Amygdala (tissue), 56 donors: ENCODE data around the gene HOOK2.

ENCODE experiments used
- DNase-seq, 56 donors: peaks; one replicate each; lab custom pipeline; 2025; lab: John Stamatoyannopoulos, UW

The HOOK2 gene

GRCh38 chr19:12794971-12795381 lies 19.6 kb upstream of the HOOK2 start:
- no peak for DNase-seq

GRCh38 chr19:12794196-12794941 lies 19.0 kb upstream of the HOOK2 start:
- no peak for DNase-seq

GRCh38 chr19:12793290-12794195 lies 18.2 kb upstream of the HOOK2 start:
- peak in 55 of 56 donors; percentile 60 to 97 (median 87) for DNase-seq

GRCh38 chr19:12792853-12793289 lies 17.5 kb upstream of the HOOK2 start:
- DNase-seq, result peak in 4 of 56 donors; percentile 38 to 65 (median 56)

GRCh38 chr19:12792051-12792852 lies 16.9 kb upstream of the HOOK2 start:
- peak in 47 of 56 donors; percentile 8 to 75 (median 52) for DNase-seq

- DNase-seq, result peak; percentile 57 to 99 (median 96)
These were observed 16.1 kb upstream of the HOOK2 start, which contains the start of gene JUNB for GRCh38 chr19:12791345-12792050. Gene JUNB (plus strand): TSS chr19:12791486. CDS start chr19:12791772, 286 bp downstream.

GRCh38 chr19:12790628-12791344 lies 15.4 kb upstream of the HOOK2 start:
- DNase-seq, result peak in 8 of 56 donors; percentile 8 to 70 (median 39)

GRCh38 chr19:12789904-12790619 lies 14.7 kb upstream of the HOOK2 start:
- peak; percentile 41 to 96 (median 89) for DNase-seq

- DNase-seq, result peak in 2 of 56 donors; percentile 40 to 67
These were observed 13.9 kb upstream of the HOOK2 start for GRCh38 chr19:12789098-12789903.

- peak in 49 of 56 donors; percentile 12 to 80 (median 52) for DNase-seq
These were observed 13.3 kb upstream of the HOOK2 start for GRCh38 chr19:12788682-12789097.

- no peak for DNase-seq
These were observed 12.8 kb upstream of the HOOK2 start for GRCh38 chr19:12788042-12788681.

- DNase-seq, result no peak
These were observed 12.1 kb upstream of the HOOK2 start for GRCh38 chr19:12787458-12787857.

GRCh38 chr19:12786952-12787351 lies 11.6 kb upstream of the HOOK2 start:
- DNase-seq, result no peak

GRCh38 chr19:12786141-12786870 lies 11.0 kb upstream of the HOOK2 start:
- peak in 47 of 56 donors; percentile 25 to 83 (median 59) for DNase-seq

- DNase-seq, result peak in 13 of 56 donors; percentile 11 to 51 (median 27)
These were observed 10.2 kb upstream of the HOOK2 start for GRCh38 chr19:12785431-12786031.
